HepG2 (cell line): ENCODE measurements around the gene MOB4. TPM values are rescaled to one million over a fixed set of nuclear protein-coding genes. Genes with fewer than 3 reads are reported as not detected.

ENCODE experiments used
- FOSL2 ChIP-seq: sonication (generic); formaldehyde crosslinking; IDR thresholded peaks from 2 replicates; pipeline ENCODE4 v1.4.0; 2020; ENCODE audit warnings: missing genetic modification reagents
- IRF2 ChIP-seq: IDR thresholded peaks from 2 replicates; pipeline ENCODE4 v1.6.1; 2018; ENCODE audit warnings: missing genetic modification reagents, missing compliant biosample characterization
- KDM2A ChIP-seq: sonication (generic); formaldehyde crosslinking; IDR thresholded peaks from 2 replicates; pipeline ENCODE4 v1.4.0; 2020; ENCODE audit warnings: low read depth, missing genetic modification reagents, borderline replicate concordance
- YEATS4 ChIP-seq: sonication (generic); formaldehyde crosslinking; IDR thresholded peaks from 2 replicates; pipeline ENCODE4 v1.4.0; 2020; ENCODE audit warnings: missing genetic modification reagents, borderline replicate concordance
- ZNF30 ChIP-seq: sonication (generic); formaldehyde crosslinking; IDR thresholded peaks from 2 replicates; pipeline ENCODE4 v1.5.0; 2020; ENCODE audit warnings: mild to moderate bottlenecking, missing genetic modification reagents
- ZNF431 ChIP-seq: sonication (generic); formaldehyde crosslinking; IDR thresholded peaks from 2 replicates; pipeline ENCODE4 v1.9.0; 2022; ENCODE audit warnings: missing genetic modification reagents, low read depth, mild to moderate bottlenecking, borderline replicate concordance
- ZNF552 ChIP-seq: sonication (generic); formaldehyde crosslinking; IDR thresholded peaks from 2 replicates; pipeline ENCODE4 v1.9.0; 2022; ENCODE audit warnings: missing genetic modification reagents, mild to moderate bottlenecking, borderline replicate concordance
- polyA plus RNA-seq, 8 experiments: library from polyadenylated mRNA; depleted of rRNA in 3 of 8; stranded (reverse) in 7 of 8; unstranded in 1 of 8; fragments of >200 nt; fragmentation: Illumina TruSeq in 4 of 8; extraction: Trizol in 4 of 8; gene quantifications; 2 replicates each; pipeline versions ENCODE4 v1.2.1 to v1.2.3, GENCODE V29; 2011 to 2016; ENCODE audit warnings: low read depth in 4 of 8, missing spikeins in 1 of 8, mixed read lengths in 1 of 8; ENCODE audit not compliant: insufficient read depth in 1 of 8
- total RNA-seq, 5 experiments: library from RNA; depleted of rRNA; stranded (reverse); fragments of >200 nt; fragmentation: Illumina TruSeq; extraction: Trizol; gene quantifications; 2 replicates each; pipeline ENCODE4 v1.2.3, GENCODE V29; 2016; ENCODE audit warnings: low read depth in 1 of 5
- TF ChIP-seq, protein P1 (sequence below): sonication (generic); formaldehyde crosslinking; IDR thresholded peaks from 2 replicates; pipeline ENCODE4 v1.4.0; 2020; ENCODE audit warnings: missing genetic modification reagents
- TF ChIP-seq, protein P2 (sequence below): sonication (generic); formaldehyde crosslinking; IDR thresholded peaks from 2 replicates; pipeline ENCODE4 v1.4.0; 2020; ENCODE audit warnings: missing genetic modification reagents, borderline replicate concordance
- TF ChIP-seq, protein P3 (sequence below): sonication (generic); formaldehyde crosslinking; IDR thresholded peaks from 2 replicates; pipeline ENCODE4 v1.8.0; 2022; ENCODE audit warnings: low read depth, missing genetic modification reagents
- TF ChIP-seq, protein P4 (sequence below): sonication (generic); formaldehyde crosslinking; IDR thresholded peaks from 2 replicates; pipeline ENCODE4 v1.5.1; 2020; ENCODE audit warnings: mild to moderate bottlenecking, missing genetic modification reagents, moderate library complexity
- TF ChIP-seq, protein P5 (sequence below): sonication (generic); formaldehyde crosslinking; IDR thresholded peaks from 2 replicates; pipeline ENCODE4 v1.4.0; 2020; ENCODE audit warnings: missing genetic modification reagents

MOB4 gene
- total and polyA plus RNA-seq, 2 of the 13 experiments (the other 11 are each of a cell fraction or from before 2014, with no cell fraction given) = 35.7 to 38.6 TPM

DNA sequence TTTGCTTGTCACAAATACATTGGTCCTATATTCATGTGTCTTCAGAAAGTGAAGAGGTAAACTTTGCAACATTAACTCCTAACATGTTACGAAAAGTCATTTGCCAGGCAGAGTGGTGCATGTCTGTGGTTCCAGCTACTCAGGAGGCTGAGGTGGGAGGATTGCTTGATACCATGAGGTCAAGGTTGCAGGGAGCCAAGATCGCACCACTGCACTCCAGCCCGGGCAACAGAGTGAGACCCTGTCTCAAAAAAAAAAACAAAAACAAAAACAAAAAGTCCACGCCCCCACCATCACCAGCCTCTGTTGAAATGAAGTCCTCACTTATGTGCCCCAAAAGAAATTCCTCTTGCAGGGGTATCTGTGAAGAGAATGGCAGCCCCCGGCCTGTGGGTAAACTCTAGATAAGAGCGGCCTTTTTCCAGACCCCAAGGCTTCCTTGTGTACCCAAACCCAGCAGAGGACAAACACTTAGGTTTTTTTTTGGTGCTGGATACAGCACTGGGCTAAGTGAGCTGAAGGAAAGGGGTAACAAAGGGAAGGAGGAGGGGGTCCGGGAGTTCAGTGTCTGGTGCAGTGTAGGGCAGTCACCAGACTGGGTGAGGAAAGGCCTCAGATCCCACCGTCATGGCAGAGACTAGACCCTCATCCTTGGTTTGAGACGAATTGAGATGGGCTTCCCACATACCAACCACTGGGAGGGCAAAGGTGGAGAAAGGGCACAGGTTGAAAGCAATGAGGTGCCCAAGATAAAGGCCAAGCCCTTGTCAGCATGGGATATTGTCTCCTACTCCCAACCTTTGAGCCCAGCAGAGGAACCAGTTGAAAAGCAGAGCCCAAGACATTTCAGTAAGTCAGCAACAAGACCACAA, 35.5 kb upstream of the MOB4 start (continued):
- TF ChIP-seq, protein P1, sequence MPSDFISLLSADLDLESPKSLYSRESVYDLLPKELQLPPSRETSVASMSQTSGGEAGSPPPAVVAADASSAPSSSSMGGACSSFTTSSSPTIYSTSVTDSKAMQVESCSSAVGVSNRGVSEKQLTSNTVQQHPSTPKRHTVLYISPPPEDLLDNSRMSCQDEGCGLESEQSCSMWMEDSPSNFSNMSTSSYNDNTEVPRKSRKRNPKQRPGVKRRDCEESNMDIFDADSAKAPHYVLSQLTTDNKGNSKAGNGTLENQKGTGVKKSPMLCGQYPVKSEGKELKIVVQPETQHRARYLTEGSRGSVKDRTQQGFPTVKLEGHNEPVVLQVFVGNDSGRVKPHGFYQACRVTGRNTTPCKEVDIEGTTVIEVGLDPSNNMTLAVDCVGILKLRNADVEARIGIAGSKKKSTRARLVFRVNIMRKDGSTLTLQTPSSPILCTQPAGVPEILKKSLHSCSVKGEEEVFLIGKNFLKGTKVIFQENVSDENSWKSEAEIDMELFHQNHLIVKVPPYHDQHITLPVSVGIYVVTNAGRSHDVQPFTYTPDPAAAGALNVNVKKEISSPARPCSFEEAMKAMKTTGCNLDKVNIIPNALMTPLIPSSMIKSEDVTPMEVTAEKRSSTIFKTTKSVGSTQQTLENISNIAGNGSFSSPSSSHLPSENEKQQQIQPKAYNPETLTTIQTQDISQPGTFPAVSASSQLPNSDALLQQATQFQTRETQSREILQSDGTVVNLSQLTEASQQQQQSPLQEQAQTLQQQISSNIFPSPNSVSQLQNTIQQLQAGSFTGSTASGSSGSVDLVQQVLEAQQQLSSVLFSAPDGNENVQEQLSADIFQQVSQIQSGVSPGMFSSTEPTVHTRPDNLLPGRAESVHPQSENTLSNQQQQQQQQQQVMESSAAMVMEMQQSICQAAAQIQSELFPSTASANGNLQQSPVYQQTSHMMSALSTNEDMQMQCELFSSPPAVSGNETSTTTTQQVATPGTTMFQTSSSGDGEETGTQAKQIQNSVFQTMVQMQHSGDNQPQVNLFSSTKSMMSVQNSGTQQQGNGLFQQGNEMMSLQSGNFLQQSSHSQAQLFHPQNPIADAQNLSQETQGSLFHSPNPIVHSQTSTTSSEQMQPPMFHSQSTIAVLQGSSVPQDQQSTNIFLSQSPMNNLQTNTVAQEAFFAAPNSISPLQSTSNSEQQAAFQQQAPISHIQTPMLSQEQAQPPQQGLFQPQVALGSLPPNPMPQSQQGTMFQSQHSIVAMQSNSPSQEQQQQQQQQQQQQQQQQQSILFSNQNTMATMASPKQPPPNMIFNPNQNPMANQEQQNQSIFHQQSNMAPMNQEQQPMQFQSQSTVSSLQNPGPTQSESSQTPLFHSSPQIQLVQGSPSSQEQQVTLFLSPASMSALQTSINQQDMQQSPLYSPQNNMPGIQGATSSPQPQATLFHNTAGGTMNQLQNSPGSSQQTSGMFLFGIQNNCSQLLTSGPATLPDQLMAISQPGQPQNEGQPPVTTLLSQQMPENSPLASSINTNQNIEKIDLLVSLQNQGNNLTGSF (CRISPR knock-in tag) = no peak
- TF ChIP-seq ZNF431 (CRISPR knock-in tag) (no peak), ZNF552 (CRISPR knock-in tag) (no peak), FOSL2 (CRISPR knock-in tag) (no peak; the same call in 1 of the 2 replicates), KDM2A (0 out of 2 replicates have a peak, but pooled peaks have one; percentile 26), IRF2 (CRISPR knock-in tag) (0 out of 2 replicates have a peak, but pooled peaks have one; percentile 39), ZNF30 (CRISPR knock-in tag) (no peak), YEATS4 (no peak)
- TF ChIP-seq, protein P2, sequence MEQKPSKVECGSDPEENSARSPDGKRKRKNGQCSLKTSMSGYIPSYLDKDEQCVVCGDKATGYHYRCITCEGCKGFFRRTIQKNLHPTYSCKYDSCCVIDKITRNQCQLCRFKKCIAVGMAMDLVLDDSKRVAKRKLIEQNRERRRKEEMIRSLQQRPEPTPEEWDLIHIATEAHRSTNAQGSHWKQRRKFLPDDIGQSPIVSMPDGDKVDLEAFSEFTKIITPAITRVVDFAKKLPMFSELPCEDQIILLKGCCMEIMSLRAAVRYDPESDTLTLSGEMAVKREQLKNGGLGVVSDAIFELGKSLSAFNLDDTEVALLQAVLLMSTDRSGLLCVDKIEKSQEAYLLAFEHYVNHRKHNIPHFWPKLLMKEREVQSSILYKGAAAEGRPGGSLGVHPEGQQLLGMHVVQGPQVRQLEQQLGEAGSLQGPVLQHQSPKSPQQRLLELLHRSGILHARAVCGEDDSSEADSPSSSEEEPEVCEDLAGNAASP (CRISPR knock-in tag) = 0 out of 2 replicates have a peak, but pooled peaks have one; percentile 7
- TF ChIP-seq, protein P3, sequence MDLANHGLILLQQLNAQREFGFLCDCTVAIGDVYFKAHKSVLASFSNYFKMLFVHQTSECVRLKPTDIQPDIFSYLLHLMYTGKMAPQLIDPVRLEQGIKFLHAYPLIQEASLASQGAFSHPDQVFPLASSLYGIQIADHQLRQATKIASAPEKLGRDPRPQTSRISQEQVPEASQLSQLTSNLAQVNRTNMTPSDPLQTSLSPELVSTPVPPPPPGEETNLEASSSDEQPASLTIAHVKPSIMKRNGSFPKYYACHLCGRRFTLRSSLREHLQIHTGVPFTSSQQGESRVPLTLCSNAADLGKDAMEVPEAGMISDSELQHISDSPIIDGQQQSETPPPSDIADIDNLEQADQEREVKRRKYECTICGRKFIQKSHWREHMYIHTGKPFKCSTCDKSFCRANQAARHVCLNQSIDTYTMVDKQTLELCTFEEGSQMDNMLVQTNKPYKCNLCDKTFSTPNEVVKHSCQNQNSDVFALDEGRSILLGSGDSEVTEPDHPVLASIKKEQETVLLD (CRISPR knock-in tag) = no peak
- TF ChIP-seq, protein P4, sequence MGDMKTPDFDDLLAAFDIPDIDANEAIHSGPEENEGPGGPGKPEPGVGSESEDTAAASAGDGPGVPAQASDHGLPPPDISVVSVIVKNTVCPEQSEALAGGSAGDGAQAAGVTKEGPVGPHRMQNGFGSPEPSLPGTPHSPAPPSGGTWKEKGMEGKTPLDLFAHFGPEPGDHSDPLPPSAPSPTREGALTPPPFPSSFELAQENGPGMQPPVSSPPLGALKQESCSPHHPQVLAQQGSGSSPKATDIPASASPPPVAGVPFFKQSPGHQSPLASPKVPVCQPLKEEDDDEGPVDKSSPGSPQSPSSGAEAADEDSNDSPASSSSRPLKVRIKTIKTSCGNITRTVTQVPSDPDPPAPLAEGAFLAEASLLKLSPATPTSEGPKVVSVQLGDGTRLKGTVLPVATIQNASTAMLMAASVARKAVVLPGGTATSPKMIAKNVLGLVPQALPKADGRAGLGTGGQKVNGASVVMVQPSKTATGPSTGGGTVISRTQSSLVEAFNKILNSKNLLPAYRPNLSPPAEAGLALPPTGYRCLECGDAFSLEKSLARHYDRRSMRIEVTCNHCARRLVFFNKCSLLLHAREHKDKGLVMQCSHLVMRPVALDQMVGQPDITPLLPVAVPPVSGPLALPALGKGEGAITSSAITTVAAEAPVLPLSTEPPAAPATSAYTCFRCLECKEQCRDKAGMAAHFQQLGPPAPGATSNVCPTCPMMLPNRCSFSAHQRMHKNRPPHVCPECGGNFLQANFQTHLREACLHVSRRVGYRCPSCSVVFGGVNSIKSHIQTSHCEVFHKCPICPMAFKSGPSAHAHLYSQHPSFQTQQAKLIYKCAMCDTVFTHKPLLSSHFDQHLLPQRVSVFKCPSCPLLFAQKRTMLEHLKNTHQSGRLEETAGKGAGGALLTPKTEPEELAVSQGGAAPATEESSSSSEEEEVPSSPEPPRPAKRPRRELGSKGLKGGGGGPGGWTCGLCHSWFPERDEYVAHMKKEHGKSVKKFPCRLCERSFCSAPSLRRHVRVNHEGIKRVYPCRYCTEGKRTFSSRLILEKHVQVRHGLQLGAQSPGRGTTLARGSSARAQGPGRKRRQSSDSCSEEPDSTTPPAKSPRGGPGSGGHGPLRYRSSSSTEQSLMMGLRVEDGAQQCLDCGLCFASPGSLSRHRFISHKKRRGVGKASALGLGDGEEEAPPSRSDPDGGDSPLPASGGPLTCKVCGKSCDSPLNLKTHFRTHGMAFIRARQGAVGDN (CRISPR knock-in tag) = 0 out of 2 replicates have a peak, but pooled peaks have one; percentile 6
- TF ChIP-seq, protein P5, sequence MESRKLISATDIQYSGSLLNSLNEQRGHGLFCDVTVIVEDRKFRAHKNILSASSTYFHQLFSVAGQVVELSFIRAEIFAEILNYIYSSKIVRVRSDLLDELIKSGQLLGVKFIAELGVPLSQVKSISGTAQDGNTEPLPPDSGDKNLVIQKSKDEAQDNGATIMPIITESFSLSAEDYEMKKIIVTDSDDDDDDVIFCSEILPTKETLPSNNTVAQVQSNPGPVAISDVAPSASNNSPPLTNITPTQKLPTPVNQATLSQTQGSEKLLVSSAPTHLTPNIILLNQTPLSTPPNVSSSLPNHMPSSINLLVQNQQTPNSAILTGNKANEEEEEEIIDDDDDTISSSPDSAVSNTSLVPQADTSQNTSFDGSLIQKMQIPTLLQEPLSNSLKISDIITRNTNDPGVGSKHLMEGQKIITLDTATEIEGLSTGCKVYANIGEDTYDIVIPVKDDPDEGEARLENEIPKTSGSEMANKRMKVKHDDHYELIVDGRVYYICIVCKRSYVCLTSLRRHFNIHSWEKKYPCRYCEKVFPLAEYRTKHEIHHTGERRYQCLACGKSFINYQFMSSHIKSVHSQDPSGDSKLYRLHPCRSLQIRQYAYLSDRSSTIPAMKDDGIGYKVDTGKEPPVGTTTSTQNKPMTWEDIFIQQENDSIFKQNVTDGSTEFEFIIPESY (CRISPR knock-in tag) = 0 out of 2 replicates have a peak, but pooled peaks have one; percentile 5
